GM21447 (cell line): ENCODE data around the gene CFAP68.
"Not testable (repeated sequence)": the region's sequence is repeated elsewhere in the genome, so short reads cannot be mapped to it uniquely, and the experiment has no call there.

Experiments
- ATAC-seq: cut with Tn5 transposase; IDR thresholded peaks from one replicate; pipeline ENCODE4 v1.9.1; 2021; ENCODE audit not compliant: unreplicated experiment

Gene CFAP68

GRCh38 chr11:111917312-111917711, 38.0 kb downstream of the CFAP68 start:
- ATAC-seq: no peak

DNA sequence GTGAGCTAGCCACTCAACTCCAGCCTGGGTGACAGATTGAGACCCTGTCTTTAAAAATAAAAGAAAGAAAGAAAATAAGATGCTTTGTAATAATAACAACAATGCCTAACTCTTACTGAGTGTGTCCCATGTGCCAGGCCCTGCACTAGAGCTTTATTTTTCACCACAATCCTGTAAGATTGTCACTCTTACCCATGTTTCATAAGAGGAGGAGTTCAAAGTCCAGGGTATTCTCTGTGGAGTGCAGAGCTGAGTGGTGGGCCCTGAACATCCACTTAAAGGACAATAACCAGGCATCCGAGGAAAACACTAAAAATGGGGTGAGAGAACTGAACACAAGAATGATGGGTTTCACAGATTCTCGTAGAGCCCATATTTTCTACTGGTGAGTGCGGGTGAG, 38.4 kb downstream of the CFAP68 start:
- ATAC-seq: no peak

DNA sequence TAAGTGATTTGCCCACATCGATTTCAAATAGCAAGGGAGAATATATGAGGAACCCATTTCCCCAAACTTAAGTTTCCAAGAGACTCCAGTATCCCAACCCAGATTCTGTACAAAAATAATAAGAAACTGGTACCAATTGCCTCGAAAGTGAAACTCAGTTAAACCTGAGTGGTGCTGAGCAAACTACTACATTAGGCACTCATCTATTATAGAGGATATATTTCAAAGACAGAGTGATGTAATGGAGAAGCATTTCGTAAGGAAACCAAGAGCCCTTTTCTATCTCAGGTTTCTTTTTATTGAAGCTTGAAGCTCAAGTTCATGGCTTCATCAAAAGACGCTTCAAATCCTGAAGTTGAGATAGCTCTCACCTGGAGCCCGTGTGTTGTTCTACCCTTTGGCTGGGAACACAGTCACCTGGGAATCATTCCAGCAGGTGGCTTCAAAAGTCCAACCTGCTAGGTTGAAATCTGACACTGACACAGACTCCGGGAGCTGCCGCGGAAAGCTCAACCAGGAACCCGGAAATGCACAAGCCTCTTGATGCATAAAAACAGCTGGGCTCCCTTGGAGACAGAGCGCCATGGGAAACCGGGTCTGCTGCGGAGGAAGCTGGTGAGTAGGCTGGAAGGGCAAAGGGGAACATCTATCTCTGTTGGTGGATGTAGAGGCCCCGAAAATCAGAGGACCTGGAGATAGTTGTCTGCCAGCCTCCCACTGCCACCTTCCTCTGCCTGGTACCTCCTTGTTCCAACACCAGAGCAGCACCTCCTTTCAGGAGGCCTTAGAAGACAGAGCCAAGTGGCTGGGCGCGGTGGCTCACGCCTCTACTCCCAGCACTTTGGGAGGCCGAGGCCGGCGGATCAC, 39.3 kb downstream of the CFAP68 start, which contains the start of gene C11orf52:
C11orf52 (plus strand) TSS at position 524 of the 867 bp plus-strand sequence; CDS start at position 584, 60 bp downstream.
- ATAC-seq: no peak

- ATAC-seq: no peak
Measured at GRCh38 chr11:111920908-111921307, 41.6 kb downstream of the CFAP68 start.

DNA sequence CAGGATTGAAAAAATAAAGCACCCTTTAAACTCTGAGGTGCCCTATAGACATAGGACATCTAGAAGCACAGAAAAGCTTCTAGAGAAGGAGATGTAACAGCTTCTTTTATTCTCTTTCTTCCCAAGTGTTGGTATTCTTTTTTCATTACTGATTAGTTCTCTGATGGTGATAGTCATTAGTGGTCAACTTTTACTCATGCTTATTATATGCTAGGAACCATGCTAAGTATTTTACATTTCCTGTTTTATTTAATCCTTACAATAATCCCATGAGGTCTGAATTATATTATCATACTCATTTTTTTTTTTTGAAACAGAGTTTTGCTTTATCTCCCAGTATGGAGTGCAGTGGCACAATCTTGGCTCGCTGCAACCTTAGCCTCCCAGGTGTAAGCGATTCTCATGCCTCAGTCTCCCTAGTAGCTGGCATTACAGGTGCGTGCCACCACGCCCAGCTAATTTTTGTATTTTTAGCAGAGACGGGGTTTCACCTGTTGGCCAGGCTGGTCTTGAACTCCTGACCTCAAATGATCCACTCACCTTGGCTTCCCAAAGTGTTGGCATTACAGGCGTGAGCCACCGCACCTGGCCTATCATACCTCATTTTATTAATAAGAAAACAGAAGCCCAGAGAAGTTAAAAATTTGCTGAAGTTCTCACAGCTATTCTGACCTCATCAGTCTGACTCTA, 42.3 kb downstream of the CFAP68 start:
- ATAC-seq: no peak

DNA sequence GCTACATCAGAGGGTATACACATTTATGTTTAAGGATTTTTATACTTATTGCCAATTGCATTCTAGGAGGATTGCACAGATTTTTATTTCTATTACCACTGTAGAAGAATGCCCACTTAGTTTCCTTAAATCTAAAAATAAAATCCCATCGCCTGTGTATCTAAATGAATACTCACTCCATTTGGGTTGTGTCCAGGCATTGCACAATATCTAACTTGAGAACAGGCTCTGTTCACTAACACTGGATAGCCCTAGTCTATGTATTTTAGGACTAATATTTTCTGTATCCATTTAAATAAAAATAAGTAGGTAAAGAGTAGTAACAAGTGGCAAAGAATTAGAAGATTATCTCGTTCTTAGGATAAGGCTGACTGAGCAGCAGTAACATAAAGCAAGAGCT, 43.5 kb downstream of the CFAP68 start:
- no peak for ATAC-seq

GRCh38 chr11:111923351-111923788, 44.0 kb downstream of the CFAP68 start:
- no peak for ATAC-seq

DNA sequence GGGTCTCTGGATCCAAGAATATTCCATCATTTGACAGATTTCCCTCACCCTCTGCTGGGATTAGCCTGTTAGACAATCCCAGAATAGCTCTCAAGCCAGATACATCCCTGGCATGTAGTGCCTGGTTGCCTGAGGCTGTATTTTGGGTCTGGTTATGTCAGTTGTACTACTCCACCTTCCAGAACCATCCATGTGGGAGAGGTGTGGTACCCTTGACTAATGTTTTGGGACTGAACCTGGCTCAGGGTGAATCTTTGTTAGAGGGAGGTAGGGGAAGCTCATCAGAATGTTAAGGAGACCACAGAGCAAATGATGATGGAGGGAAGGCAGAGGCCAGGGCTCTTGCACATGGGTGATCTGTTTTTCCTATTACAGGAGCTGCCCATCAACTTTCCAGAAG, 44.6 kb downstream of the CFAP68 start:
- ATAC-seq: no peak

- ATAC-seq: no peak
Measured at GRCh38 chr11:111925953-111926352, 46.6 kb downstream of the CFAP68 start.

- peak; percentile 91 for ATAC-seq
Measured at GRCh38 chr11:111926505-111927391, 47.4 kb downstream of the CFAP68 start.

DNA sequence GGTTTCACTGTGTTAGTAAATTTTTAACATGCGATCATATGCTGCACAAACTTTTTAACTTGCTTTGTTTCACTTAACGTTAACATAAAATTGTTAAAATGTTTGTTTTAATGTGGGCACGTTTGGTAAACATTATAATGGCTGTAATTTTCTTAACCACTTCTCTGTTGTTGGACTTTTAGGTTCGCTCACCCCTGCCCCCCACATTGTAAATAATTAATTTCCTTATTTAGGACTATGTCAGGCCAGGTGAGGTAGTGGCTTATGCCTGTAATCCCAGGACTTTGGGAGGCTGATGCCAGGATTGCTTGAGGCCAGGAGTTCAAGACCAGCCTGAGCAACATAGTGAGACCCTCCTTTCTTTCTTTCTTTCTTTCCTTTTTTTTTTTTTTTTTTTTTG, 51.1 kb downstream of the CFAP68 start:
- no peak for ATAC-seq

DNA sequence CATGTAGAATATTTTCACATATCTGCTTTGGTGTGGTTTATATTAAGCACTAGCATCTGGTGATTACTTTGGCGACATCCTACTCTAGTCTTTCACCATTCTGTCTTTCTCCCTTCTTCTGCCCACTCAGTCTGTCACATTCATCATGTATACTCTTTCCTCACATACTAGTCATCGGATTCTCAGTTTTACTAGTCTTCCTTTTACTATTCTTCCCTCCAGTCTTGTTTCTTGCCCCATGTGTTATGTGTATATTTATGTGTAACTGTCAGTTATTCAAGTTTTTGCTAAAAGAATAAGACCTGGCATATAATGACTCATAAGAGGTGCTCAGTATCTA, 53.2 kb downstream of the CFAP68 start:
- ATAC-seq: no peak

- ATAC-seq: not testable (repeated sequence)
Measured at GRCh38 chr11:111933176-111933575, 53.8 kb downstream of the CFAP68 start.

- ATAC-seq: no peak
Measured at GRCh38 chr11:111933872-111934271, 54.5 kb downstream of the CFAP68 start.

DNA sequence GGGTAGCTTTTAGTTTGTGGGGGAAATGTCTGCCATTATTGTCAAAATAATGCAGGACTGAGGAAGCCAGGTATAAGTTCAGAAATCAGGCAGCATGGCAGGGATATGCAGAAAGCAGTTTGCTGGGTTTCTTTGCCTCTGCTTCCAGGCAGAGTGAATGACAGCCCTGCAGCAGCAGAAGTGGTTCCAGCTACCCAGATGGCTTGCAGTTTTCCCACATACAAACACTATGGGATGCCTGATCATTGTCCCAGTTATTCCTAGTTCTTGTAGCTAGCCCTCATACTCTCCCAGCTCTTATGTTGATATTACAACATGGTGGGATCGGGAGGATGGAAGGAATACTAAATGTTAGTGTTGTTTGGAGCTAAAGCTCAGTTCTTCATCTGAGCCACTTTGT, 55.0 kb downstream of the CFAP68 start:
- ATAC-seq: no peak
